ENCODE data around the gene CEMIP.

DNA sequence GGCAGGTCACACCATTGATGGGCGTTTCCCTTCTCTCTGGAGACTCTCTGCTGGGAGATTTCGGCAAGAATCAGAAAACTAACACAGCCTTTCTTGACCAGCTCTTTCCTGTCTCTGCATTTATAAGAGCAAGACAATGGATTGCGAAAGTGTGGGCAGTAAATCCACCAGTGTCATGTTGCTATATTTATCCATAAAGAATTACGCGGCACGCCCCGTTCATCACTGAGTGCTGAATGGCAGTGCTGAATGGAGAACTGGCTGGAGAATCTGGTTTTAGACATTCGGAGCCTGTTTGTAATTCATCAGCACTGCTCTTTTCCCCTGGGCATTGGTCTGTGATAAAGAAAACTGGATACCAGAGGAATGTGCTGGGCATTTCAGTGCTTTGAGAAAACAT, 2.0 kb upstream of the CEMIP start:
- TF ChIP-seq, protein P1, sequence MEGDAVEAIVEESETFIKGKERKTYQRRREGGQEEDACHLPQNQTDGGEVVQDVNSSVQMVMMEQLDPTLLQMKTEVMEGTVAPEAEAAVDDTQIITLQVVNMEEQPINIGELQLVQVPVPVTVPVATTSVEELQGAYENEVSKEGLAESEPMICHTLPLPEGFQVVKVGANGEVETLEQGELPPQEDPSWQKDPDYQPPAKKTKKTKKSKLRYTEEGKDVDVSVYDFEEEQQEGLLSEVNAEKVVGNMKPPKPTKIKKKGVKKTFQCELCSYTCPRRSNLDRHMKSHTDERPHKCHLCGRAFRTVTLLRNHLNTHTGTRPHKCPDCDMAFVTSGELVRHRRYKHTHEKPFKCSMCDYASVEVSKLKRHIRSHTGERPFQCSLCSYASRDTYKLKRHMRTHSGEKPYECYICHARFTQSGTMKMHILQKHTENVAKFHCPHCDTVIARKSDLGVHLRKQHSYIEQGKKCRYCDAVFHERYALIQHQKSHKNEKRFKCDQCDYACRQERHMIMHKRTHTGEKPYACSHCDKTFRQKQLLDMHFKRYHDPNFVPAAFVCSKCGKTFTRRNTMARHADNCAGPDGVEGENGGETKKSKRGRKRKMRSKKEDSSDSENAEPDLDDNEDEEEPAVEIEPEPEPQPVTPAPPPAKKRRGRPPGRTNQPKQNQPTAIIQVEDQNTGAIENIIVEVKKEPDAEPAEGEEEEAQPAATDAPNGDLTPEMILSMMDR (conservative IDR thresholded peaks at IDR 0.05), result no peak
- no peak for TF ChIP-seq EZH2 (IDR thresholded peaks at IDR 0.05; ENCODE audit: low read depth)
